ENCODE results near the gene IER3. TPM values are rescaled to one million over a fixed set of nuclear protein-coding genes. Genes with fewer than 3 reads are reported as not detected.

Gene IER3
- total RNA-seq, 1 experiment from 2014 or later, result 82.4 TPM

DNA sequence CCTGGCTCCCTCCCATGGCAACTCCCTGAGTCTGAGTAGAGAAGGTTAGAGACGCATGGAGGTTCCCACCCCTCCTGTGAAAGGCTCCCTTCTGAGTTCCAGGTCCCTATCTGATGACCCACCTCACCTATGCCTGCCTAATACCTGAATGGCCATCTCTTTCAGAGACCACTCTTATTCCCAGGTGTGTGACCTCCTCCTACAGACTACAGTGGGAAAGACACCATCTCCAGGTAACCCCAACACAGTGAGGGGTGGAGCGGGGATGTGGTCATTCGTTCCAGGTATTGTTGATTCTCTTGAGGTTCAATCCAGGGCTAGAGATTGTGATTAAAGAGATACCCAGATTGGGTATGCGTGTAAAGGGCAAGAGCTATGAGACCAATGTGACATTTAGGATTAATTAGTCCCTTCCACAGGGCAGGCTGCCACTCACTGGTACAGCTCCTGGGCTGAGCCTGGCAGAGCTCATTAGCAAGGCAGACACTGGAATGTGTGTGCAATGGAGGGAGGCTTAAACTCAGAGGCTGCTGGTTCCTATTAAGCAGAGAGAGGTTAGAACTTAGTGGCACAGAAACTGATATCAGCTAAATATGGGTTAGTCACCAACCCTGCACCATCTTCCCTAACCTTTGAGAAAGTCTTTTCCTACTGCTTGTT is 46.5 kb upstream of the IER3 start:
- Mint-ChIP-seq H3K27me3 (ENCODE audit: low read depth) (peaks cover 35% of the 10 kb centered on the region), H3K36me3 (no peaks in the 10 kb centered on the region), H3K9me3 (no peaks in the 10 kb centered on the region), H3K27ac (no peak overlapping the region), H3K4me3 (no peak overlapping the region), H3K4me1 (peaks cover 6% of the 10 kb centered on the region; the same call in 1 of the 2 replicates)
- DNase-seq (ENCODE audit: low spot score) (no peak), ATAC-seq (peak; percentile 48)
- TF ChIP-seq CTCF (IDR thresholded peaks at IDR 0.05) (no peak), ZNF317 (CRISPR knock-in tag; IDR thresholded peaks at IDR 0.05; ENCODE audit: borderline replicate concordance, low read depth) (no peak), PRRX2 (CRISPR knock-in tag; IDR thresholded peaks at IDR 0.05) (no peak), AFF4 (CRISPR knock-in tag; IDR thresholded peaks at IDR 0.05; ENCODE audit: borderline replicate concordance) (no peak)
- TF ChIP-seq, protein P1, sequence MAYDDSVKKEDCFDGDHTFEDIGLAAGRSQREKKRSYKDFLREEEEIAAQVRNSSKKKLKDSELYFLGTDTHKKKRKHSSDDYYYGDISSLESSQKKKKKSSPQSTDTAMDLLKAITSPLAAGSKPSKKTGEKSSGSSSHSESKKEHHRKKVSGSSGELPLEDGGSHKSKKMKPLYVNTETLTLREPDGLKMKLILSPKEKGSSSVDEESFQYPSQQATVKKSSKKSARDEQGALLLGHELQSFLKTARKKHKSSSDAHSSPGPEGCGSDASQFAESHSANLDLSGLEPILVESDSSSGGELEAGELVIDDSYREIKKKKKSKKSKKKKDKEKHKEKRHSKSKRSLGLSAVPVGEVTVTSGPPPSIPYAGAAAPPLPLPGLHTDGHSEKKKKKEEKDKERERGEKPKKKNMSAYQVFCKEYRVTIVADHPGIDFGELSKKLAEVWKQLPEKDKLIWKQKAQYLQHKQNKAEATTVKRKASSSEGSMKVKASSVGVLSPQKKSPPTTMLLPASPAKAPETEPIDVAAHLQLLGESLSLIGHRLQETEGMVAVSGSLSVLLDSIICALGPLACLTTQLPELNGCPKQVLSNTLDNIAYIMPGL (CRISPR knock-in tag; IDR thresholded peaks at IDR 0.05), result no peak
- ChIA-PET POLR2A (no interaction called here), CTCF (no interaction called here)

DNA sequence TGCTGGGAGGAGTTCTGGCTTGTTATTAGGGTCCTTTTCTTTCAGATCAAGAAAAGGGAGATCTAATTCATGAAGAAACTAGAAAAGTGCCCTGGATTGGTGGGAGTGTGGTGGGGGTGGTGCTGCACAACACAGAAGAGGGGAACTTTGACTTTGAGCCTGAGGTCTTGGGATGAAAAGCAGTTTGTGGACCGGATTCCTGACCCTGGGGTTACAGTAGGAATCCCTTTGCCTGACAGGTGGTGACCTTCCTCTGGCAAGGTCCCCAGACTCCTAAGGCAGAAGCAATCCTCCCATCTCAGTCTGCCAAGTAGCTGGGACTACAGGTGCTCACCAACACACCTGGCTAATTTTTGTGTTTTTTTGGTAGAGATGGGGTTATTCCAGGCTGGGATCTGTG is 45.3 kb upstream of the IER3 start:
- ChIA-PET CTCF (interaction anchor here (0.9 kb wide), 1 partner anchor 48 kb away, joined by 3 read pairs; no protein-coding TSS in a partner anchor), POLR2A (no interaction called here)
- DNase-seq (ENCODE audit: low spot score) (no peak), ATAC-seq (no peak)
- Mint-ChIP-seq H3K27ac (no peak overlapping the region), H3K4me1 (peaks cover 6% of the 10 kb centered on the region; the same call in 1 of the 2 replicates), H3K27me3 (ENCODE audit: low read depth) (peaks cover 29% of the 10 kb centered on the region), H3K9me3 (peaks cover 6% of the 10 kb centered on the region; the same call in 1 of the 2 replicates), H3K36me3 (no peaks in the 10 kb centered on the region), H3K4me3 (no peak overlapping the region)
- TF ChIP-seq MLX (CRISPR knock-in tag; IDR thresholded peaks at IDR 0.05), result no peak

- POLR2A ChIA-PET, result no interaction called here
These were observed 43.6 kb upstream of the IER3 start for GRCh38 chr6:30787954-30788353.

More at GRCh38 chr6:30787954-30788353, 43.6 kb upstream of the IER3 start:
- ATAC-seq (no peak), DNase-seq (ENCODE audit: low spot score) (no peak)
- Mint-ChIP-seq H3K9me3 (peaks cover 6% of the 10 kb centered on the region; the same call in 1 of the 2 replicates), H3K27me3 (ENCODE audit: low read depth) (peaks cover 29% of the 10 kb centered on the region), H3K4me3 (no peak overlapping the region), H3K27ac (no peak overlapping the region), H3K36me3 (no peaks in the 10 kb centered on the region), H3K4me1 (peaks cover 6% of the 10 kb centered on the region; the same call in 1 of the 2 replicates)
- CTCF ChIA-PET, result interaction anchor here (1.3 kb wide), 1 partner anchor 299 kb away, joined by 4 read pairs; no protein-coding TSS in a partner anchor
- 0 out of 2 replicates have a peak, but pooled peaks have one; percentile 17 for TF ChIP-seq GABPB1 (CRISPR knock-in tag; IDR thresholded peaks at IDR 0.05)
- TF ChIP-seq, protein P2, sequence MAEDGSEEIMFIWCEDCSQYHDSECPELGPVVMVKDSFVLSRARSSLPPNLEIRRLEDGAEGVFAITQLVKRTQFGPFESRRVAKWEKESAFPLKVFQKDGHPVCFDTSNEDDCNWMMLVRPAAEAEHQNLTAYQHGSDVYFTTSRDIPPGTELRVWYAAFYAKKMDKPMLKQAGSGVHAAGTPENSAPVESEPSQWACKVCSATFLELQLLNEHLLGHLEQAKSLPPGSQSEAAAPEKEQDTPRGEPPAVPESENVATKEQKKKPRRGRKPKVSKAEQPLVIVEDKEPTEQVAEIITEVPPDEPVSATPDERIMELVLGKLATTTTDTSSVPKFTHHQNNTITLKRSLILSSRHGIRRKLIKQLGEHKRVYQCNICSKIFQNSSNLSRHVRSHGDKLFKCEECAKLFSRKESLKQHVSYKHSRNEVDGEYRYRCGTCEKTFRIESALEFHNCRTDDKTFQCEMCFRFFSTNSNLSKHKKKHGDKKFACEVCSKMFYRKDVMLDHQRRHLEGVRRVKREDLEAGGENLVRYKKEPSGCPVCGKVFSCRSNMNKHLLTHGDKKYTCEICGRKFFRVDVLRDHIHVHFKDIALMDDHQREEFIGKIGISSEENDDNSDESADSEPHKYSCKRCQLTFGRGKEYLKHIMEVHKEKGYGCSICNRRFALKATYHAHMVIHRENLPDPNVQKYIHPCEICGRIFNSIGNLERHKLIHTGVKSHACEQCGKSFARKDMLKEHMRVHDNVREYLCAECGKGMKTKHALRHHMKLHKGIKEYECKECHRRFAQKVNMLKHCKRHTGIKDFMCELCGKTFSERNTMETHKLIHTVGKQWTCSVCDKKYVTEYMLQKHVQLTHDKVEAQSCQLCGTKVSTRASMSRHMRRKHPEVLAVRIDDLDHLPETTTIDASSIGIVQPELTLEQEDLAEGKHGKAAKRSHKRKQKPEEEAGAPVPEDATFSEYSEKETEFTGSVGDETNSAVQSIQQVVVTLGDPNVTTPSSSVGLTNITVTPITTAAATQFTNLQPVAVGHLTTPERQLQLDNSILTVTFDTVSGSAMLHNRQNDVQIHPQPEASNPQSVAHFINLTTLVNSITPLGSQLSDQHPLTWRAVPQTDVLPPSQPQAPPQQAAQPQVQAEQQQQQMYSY (CRISPR knock-in tag; IDR thresholded peaks at IDR 0.05), result no peak

Measured in WTC11 (cell line).